CMK (cell line): ENCODE results near the gene DDX59.
A peak's percentile ranks its signal among the peaks of the same experiment; 100 is the strongest.
"Not testable (repeated sequence)": the region's sequence is repeated elsewhere in the genome, so short reads cannot be mapped to it uniquely, and the experiment has no call there.

Experiments used
- DNase-seq: peaks from one replicate; pipeline ENCODE4 v3.0.0-alpha.2; 2010; ENCODE audit warnings: low read depth

DDX59 gene

DNA sequence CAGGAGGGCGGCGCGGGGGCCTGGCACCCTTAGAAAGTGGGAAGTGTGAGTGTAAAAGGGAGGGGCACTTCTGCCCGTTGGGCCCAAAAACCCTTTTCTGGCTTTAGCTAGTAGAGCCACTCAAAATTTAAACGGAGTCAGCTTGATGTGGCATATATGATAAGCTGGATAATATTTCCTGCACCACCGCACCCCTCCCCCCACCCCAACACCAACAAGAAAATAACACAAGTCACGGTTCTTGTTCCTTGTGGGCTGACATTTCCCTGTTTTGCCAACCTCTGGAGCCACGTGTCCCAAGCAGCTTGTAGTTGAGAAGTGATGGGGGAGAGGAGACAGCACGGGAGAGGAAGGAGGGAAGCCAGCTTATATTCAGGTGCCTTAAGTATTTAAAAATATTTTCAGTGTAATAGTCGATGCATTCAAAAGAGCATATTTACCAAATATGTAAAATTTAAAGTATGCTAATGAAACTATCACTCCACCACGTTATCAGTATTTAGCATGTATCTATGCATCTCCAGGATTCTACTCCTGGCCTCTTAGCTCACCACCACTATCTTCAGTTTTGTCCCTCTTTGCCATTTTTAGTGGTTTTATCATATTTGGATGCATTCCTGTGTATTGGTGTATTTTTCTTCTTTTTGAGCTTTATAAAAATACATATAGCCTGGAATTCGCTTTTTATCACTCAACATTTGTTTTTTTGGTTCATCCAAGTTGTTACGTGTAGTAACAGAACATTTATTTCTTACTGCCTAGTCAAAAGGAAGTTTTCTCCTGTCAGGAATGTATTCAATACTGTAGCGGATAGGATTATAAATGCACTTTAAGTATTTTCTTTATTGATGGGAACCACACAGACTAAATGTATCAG lies 773 bp upstream of the DDX59 start:
- DNase-seq: no peak

DNA sequence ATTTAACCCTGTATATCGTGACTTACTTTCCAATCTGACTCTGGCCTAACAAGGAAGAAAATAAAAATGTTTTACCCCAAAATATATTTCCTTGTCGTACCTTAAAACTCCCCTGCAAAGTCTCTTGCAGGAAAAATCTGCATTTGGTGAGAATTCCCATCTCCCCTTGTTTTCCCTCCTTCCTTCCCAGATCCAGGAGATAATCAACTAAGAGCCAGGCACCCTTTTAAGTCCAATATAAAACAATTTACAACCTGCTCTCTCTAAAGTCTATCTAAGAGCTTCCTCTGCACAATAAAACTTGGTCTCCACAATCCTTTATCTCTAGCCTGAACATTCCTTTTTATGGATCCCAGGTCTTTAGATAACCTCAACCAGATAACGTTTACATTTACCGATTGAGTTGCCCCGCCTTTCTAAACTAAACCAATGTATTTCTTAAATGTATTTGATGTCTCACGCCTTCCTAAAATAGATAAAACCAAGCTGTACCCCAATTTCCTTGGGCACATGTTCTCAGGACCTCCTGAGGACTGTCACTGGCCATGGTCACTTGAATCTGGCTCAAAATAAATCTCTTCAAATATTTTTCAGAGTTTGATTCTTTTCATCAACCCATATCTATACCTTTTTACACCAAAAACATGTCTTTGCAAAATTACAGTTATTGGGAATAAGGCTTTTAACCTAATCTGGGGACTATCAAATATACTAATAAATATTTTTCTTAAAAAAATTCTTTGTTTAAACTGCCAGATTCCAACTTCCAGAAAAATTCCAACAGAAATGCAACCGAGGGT lies 993 bp downstream of the DDX59 start:
- no peak for DNase-seq

DNA sequence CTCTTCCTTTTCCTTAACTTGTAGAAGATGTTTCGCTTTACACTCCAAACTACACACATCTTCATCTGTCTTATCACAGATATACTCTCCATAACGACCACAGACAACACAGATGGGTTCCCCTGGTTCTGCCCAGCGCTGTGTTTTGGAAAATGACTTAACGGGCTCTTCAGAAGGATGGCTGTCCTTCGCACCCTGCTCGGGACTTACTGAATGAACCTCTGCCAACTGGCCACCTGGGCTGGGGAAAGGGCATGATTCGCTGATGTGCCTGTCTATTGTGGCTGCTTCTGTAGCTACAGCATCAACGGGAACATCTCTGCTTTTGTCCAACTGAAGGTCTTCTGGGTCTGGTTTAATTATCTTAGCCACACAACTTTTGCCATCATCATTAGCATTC lies 3.4 kb downstream of the DDX59 start:
- DNase-seq: no peak

DNA sequence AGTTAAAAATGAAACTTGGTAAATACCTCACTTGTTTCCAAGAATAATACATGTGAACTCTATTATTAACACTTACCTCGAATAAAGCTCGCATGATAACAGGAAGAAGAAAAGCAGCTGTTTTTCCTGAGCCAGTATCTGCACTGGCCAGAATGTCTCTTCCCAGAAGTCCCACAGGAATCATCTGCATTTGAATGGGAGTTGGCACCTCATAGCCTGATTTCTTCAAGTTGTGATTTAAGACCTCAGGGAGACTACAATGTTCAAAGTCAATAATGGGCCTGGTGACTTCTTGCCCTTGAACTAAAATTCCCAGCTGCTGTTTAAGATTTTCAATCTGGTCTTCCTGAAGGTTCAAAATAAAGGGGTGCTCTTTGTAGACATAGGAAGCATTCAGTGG lies 3.8 kb downstream of the DDX59 start:
- no peak for DNase-seq

DNA sequence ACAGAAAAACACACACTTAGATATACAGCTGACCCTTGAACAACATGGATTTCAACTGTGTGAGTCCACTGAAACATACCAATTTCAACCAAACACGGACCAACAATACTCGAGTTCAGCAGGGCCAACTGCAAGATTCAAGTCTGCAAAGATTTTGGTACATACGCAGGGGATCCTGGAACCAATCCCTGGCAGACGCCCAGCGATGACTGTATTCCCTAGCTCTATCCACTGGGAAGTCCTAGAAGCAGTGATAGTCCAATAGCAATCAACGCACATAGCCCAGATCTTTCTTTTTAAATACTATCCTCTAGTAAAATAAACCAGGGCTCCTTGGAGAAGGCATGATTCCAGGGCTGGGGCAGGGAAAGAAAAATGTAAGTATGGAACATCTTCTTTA lies 9.0 kb downstream of the DDX59 start:
- no peak for DNase-seq

DNA sequence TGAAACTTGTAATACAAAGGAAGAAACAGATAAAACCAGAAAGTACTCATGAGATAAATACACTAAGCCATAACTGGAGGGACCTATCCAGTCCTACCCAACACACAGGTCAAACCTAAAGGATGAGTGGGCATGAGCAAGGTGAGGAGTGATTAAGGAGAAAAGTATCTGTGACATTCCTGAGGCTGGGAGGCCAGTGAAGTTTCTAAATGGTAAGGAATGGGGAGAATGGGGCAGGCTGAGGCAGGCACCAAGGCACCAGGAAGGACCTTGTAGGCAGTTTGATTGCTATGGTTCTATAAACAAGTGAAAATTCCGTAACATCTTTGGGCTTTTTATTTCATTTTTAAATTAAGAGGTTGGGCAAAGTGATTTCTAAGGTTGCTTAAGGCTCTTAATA lies 10.4 kb downstream of the DDX59 start:
- DNase-seq: no peak

DNA sequence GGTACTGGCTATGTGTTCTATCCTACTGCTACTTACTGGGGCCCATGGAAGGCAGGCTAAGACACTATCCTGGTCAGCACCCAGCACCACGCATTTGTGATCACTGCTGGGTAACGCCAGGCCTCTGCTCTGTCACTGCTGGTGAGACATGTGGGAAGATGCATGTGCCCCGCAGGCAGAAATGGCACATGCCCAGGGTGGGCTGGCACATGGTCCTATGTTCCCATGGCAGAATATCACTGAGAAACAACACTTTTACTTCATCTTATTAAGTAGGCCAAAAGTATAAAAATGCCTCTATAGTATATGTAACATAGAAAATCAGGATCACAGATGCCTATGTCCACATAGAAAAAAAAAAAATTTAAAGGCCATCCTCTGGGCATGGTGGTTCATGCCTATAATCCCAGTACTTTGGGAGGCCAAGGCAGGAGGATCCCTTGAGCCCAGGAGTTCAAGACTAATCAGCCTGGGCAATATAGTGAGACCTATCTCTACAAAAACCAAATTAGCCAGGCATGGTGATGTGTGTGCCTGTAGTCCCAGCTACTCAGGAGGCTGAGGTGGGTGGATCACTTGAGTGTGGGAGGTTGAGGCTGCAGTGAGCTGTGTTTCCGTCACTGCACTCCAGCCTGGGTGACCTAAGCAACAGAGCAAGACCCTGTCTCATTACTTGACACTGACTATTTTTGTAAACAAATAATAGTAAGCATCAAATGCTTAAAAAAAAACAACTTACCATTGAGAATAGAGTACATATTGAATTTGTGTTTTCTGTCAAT lies 11.5 kb downstream of the DDX59 start:
- no peak for DNase-seq

DNA sequence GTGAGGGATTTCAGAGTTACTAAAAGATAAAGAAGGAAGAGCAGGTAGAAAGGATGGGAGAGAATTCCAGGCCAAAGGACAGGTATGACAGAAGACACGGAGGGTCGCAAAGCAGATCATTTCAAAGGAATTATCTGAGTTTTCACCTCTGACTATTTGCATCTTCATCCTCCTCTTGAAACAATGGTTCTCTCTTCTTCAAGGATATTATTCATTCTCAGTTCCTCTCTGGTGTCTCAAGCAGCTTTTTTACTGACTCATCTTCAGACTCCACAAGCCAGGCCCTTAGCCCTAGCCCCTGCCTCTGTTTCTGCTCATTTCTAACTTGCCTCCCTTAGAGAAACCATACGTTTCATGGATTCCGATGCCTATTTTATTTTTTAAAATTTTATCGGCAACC lies 15.0 kb downstream of the DDX59 start:
- no peak for DNase-seq

DNA sequence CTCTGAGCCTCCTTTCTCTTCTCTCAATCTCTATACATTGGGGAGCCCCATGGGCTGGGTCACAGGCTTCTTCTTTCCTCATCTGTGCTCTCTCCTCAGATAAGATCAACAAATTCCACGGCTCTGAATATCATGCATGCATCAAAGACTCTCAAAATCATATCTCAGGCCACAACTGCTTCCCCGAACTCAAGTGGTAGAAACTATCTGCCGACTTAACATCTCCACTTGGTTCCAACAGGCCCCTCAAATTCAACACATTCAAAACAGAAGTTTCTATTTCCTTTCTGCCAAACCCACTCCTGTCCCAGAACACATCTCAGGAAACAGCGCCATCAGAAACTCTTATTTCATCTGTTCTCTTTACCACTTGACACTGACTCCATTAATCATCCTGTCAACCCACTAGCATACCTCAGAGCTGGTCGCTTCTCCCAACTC lies 16.7 kb downstream of the DDX59 start:
- no peak for DNase-seq

DNA sequence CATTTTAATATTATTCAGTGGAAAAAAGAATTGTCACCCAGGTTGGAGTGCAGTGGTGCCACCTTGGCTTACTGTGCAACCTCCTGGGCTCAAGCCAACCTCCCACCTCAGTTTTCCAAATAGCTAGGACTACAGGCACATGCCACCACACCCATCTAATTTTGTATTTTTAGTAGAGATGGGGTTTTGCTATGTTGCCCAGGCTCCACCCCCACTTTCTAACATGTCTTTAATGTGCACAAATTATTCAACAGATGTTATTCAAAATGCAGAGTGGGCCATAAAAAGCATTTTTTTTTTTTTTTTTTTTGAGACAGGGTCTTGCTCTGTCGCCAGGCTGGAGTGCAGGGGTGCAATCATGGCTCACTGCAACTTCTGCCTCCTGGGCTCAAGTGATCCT lies 17.3 kb downstream of the DDX59 start:
- DNase-seq: no peak

DNA sequence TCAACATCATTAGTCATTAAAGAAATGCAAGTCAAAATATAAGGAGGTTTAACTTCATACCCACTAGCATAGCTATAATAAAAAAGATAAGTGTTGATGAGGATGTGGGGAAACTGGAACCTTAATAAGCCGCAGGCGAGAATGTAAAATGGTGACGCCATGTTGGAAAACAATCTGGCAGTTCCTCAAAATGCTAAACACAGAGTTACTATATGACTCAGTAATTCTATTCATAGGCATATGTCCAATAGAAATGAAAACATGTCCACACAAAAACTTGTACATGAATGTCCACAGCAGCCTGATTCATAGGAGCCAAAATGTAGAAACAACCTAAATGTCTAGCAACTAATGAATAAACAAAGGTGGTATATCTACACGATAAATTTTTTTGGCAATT lies 23.2 kb downstream of the DDX59 start:
- no peak for DNase-seq

DNA sequence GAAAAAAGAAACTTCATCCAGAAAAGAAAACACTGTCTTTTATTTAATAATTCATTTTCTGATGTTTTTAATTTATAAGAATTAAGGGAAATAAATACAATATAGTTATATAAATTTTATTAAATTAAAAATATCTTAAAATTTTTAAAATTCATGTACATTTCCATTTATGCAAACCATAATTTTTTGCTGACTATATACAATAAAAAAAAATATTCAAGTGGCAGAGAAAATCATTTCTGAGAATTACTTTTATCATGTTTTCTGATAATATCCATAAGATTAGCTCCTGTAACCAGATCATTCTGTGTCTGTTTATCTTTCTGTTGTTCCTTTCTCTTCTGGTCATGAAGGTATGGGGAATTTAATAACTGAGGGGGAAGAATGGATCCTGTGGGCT lies 25.7 kb downstream of the DDX59 start:
- DNase-seq: no peak

DNA sequence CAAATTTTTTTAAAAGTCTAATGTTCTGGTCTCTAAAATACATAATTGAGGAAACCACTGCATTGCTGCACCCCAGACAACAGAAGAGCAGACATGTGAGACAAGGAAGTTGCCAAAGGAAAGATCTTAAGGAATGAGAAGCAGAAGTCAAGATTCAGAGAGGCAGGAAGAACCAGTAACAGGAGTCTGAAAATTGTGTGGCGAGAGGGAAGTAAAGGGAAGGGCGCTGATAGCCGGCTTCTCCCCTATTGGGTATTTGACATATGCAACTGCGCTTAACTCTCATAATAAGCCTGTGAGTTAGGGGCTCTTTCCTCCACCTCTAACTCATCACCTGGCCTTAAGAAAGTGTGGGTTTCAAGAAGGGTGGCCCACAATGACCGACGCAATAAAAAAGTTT lies 27.2 kb downstream of the DDX59 start:
- DNase-seq: peak; percentile 46

DNA sequence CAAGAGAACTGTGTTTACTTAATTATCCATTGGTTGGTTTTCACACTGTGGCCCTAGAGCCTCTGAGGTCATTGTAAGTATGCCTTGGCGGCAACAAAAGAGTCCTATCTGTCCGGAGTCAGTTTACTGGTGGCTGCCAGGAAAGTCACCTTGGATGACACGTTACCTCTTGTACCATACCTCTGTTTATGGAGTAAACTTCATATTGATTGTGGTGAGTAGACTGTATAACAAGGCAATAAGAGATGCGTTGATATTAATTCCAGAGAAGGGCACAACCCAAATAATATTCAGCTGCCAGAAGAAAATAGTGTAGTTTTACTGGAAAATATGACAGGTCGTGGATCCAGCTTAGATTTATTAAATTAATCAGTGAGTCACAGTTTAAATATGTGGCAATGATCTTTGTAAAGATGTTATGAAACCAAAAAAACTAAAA lies 28.7 kb downstream of the DDX59 start:
- DNase-seq: no peak

DNA sequence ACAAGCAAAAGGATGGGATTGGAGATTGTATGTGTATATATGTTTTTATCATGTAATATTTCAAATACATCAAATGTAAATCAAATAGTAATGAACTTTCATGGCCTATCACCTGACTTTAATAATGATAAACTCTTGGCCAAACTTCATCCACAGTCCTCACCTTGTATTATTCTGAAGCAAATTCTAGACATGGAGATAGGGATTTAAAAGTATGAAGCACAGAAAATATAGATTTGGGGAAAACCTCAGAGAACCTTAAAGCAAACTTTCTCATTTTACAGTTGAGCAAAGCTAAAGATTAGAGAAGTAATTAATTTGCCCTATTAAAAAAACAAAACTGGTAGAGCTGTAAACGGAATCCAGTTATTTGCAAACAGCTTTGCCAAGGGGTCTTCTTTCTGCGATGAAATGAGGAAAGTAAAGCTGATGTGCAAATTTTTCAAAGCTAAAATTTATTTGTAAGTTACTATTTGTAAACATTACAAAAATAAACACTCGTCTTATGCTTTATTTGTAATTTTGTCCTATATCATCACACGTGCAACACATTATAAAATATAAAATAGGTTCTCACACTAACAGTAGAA lies 29.2 kb downstream of the DDX59 start:
- no peak for DNase-seq

DNA sequence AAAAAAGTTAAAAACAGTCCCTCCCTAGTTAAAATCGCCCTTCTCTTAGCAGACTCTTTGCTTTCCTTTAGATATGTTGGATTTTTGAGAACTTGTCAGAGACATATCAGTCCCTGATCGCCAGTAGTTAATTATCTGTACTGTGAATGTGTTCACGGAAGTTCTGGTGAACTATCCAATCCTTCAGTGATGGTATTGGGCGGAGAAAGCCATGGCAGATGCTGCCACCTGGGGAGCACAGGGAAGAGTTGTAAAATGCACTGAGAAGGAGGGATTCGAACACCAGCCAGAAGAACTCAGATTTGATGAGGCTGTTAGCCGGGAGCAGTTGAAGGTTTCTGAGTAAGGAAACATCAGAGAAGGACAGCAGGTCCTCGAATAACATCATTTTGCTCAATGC lies 31.6 kb downstream of the DDX59 start:
- DNase-seq: no peak

DNA sequence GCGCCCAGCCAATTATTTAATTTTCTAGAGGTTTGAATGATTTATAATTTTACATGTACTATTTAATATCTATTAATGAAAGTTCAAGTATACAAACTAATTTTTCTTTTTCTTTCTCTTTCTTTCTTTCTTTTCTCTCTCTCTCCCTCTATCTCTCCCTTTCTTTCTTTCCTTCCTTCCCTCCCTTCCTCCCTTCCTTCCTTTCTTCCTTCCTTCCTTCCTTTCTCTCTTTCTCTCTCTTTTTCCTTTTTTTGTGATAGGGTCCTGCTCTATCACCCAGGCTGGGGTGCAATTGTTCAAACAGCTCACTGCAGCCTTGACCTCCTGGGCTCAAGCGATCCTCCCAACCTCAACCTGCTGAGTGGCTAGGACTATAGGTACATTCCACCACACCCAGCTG lies 33.0 kb downstream of the DDX59 start:
- DNase-seq: no peak

DNA sequence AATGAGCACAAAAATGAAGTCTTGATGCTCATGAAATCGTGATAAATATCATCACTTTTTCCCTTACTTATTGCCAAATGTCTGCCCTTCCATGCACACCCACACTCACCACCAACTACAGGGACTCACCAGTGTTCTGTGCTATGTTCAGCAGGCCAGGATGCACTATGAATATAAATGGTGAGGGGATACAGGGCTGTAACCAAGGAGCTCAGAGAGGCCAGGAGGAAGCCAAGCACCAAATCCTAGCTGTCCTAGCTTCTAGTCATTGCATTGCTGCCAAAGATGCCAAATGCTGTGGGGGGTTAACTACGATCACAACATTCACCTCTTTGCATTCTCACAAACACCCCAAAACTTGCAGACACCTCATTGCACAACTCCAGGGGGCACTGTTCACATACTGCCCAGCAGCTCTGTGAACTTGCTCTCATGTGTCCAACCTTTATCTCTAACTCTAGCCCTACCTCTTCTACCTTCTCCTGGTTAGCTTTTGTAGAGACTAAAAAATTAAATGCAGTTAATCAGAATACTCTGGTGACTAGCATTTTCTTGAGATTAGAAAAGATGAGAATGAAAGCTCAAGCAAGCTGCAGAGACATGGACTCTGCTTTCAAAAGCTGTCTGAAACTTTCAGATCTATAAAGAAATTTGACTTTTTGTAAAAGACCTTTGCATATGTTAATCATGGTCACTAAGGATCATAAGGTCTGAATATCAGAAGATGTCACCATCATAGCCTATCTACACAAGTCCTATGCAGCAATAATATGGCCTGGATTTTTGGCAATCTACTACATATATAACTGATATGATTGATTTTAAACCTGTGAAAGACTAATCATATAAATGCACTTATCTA lies 35.2 kb downstream of the DDX59 start:
- no peak for DNase-seq

DNA sequence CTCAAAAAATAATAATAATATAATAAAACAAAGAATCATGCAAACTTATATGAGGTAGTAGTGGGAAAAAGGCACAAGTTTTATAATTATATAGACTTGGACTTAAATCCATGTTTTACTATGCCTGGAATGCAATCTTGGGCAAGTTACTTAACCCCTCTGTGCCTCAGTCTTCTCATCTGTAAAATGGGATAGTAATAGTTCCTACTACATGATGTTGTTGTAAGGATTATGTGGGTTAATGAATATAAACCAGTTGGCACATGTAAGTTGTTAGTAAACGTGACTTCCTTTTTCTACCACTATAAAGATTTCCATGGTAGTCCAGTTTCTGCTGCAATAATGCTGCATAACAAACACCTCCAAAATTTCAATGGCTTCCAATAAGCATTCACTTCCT lies 38.3 kb downstream of the DDX59 start:
- DNase-seq: no peak

DNA sequence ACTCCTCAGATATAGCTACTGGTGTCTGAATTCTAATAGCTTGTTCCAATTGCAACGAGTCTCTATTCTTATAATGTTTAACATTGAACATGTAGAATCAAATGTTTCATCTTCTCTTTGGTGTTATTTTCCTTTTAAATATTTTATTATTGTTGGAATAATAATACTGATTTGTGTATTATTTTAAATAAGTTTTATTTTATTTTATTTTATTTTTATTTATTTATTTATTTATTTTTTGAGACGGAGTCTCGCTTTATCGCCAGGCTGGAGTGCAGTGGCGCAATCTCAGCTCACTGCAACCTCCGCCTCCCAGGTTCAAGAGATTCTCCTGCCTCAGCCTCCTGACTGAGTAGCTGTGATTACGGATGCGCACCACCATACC lies 39.2 kb downstream of the DDX59 start:
- not testable (repeated sequence) for DNase-seq

DNA sequence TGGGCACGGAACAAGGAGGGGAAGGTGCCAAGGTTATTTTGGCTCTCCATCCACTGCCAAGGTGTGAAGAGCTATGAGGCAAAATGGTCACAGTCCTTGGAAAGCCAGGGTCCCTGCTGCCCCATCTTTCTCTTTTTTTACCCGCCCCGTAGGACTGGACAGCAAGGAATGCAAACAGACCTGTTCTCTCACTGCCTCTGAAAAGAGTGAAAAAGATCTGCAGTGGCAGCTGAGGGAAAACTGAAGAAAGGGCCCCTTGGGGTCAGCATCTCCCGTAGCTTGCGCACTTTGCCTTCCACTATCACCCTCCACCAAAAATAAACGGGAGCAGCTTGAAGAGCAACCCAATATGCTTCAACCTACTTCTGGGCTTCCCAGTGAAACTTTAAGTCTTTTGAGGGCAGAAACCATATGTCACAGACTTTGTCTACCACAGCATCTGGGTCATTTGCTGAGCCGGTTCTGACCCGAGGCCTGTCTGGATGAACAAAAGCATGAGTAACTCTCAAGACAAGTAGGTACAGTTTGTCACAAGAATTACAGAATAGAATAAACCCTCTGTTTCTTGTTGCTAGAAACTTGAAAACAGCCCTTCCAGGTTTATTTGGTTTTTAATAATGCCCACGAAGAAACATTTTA lies 39.7 kb downstream of the DDX59 start:
- DNase-seq: no peak
